ENCODE measurements around the gene FAU.
"Not testable (repeated sequence)": the region's sequence is repeated elsewhere in the genome, so short reads cannot be mapped to it uniquely, and the experiment has no call there.

The FAU gene

GRCh38 chr11:65118891-65119669 is 2.9 kb downstream of the FAU start:
- DNase-seq = not testable (repeated sequence)

GRCh38 chr11:65118097-65118837 is 3.7 kb downstream of the FAU start:
- no peak for DNase-seq

GRCh38 chr11:65117206-65118096 is 4.5 kb downstream of the FAU start, which contains the start of gene ZNHIT2:
ZNHIT2 (minus strand) TSS chr11:65117701; CDS start chr11:65117653, 48 bp downstream.
- DNase-seq = peak; percentile 95

- no peak for DNase-seq
These were observed 5.3 kb downstream of the FAU start for GRCh38 chr11:65116370-65117205.

- no peak for DNase-seq
These were observed 6.4 kb downstream of the FAU start for GRCh38 chr11:65115361-65116082.

GRCh38 chr11:65114538-65115171 is 7.3 kb downstream of the FAU start:
- DNase-seq = no peak

- DNase-seq = no peak
These were observed 8.1 kb downstream of the FAU start for GRCh38 chr11:65113839-65114238.

- DNase-seq = no peak
These were observed 8.6 kb downstream of the FAU start for GRCh38 chr11:65113361-65113756.

- DNase-seq = peak; percentile 51
These were observed 9.2 kb downstream of the FAU start for GRCh38 chr11:65112546-65113360.

GRCh38 chr11:65111744-65112545 is 10.0 kb downstream of the FAU start, which contains the start of gene TM7SF2:
TM7SF2 (plus strand) TSS chr11:65111872; CDS start chr11:65112016, 144 bp downstream.
- DNase-seq = peak; percentile 90

GRCh38 chr11:65111159-65111743 is 10.7 kb downstream of the FAU start:
- no peak for DNase-seq

- DNase-seq = peak; percentile 72
These were observed 11.5 kb downstream of the FAU start for GRCh38 chr11:65110354-65110861.

GRCh38 chr11:65109231-65110198 is 12.4 kb downstream of the FAU start:
- DNase-seq = no peak

GRCh38 chr11:65108469-65109123 is 13.3 kb downstream of the FAU start:
- no peak for DNase-seq

GRCh38 chr11:65107751-65108468 is 14.0 kb downstream of the FAU start:
- no peak for DNase-seq

- DNase-seq = no peak
These were observed 14.9 kb downstream of the FAU start for GRCh38 chr11:65107078-65107477.

Data from NCI-H226 (cell line).